ENCODE measurements around the gene KMT2B.
A peak's percentile ranks its signal among the peaks of the same experiment; 100 is the strongest.
"Not testable (repeated sequence)": the region's sequence is repeated elsewhere in the genome, so short reads cannot be mapped to it uniquely, and the experiment has no call there.

The KMT2B gene

DNA sequence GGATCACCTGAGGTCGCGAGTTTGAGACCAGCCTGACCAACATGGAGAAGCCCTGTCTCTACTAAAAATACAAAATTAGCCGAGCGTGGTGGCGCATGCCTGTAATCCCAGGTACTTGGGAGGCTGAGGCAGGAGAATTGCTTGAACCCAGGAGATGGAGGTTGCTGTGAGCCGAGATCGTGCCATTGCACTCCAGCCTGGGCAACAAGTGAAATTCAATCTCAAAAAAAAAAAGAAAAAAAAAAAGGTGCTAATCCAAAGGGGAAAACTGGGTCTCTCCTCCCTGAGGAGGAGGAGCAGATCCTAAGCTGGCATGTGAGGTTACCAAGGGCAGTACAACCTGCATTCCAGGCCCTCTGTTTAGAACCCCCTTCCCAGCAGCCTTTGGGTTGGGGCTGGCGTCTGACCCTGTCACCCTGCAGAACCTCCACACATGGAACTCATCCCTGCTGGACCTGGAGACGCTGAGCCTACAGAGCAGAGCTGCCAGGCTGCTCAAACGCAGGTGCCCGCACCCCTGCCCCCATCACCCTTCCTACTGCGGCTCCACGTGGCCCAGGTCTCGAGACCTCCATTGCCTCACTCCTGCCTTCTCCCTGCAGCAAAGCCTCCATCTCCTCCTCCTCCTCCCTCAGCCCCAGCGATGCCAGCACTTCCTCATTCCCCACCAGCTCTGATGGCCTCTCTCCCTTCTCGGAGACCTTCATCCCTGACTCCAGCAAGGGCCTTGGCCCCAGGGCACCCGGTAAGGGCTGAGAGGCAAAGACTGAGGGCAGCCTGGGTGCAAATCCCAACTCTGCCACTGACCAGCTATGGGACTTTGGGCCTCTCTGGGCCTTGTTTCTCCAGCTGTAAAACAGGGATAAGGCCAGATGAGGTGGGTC is 46.9 kb downstream of the KMT2B start:
- TF ChIP-seq, protein P1, sequence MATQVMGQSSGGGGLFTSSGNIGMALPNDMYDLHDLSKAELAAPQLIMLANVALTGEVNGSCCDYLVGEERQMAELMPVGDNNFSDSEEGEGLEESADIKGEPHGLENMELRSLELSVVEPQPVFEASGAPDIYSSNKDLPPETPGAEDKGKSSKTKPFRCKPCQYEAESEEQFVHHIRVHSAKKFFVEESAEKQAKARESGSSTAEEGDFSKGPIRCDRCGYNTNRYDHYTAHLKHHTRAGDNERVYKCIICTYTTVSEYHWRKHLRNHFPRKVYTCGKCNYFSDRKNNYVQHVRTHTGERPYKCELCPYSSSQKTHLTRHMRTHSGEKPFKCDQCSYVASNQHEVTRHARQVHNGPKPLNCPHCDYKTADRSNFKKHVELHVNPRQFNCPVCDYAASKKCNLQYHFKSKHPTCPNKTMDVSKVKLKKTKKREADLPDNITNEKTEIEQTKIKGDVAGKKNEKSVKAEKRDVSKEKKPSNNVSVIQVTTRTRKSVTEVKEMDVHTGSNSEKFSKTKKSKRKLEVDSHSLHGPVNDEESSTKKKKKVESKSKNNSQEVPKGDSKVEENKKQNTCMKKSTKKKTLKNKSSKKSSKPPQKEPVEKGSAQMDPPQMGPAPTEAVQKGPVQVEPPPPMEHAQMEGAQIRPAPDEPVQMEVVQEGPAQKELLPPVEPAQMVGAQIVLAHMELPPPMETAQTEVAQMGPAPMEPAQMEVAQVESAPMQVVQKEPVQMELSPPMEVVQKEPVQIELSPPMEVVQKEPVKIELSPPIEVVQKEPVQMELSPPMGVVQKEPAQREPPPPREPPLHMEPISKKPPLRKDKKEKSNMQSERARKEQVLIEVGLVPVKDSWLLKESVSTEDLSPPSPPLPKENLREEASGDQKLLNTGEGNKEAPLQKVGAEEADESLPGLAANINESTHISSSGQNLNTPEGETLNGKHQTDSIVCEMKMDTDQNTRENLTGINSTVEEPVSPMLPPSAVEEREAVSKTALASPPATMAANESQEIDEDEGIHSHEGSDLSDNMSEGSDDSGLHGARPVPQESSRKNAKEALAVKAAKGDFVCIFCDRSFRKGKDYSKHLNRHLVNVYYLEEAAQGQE (IDR thresholded peaks at IDR 0.05; ENCODE audit: insufficient replicate concordance, low read depth) = no peak
- TF ChIP-seq SPI1 (IDR thresholded peaks at IDR 0.05; ENCODE audit: borderline replicate concordance, low read depth) (peak; percentile 82; the same call in 1 of the 2 replicates), POLR2AphosphoS5 (IDR thresholded peaks at IDR 0.05; ENCODE audit: low read depth) (no peak)
- Histone ChIP-seq H3K27ac (replicated peaks) (no peak overlapping the region), H3K27me3 (ENCODE audit: insufficient read depth, poor library complexity, severe bottlenecking) (no peaks in the 10 kb centered on the region), H3K4me3 (replicated peaks; ENCODE audit: insufficient read depth, low read length) (no peak overlapping the region)
- DNase-seq (ENCODE audit: low read depth in 1 of 2, low spot score in 1 of 2) = peak in 1 of 2 experiments; percentile 27

DNA sequence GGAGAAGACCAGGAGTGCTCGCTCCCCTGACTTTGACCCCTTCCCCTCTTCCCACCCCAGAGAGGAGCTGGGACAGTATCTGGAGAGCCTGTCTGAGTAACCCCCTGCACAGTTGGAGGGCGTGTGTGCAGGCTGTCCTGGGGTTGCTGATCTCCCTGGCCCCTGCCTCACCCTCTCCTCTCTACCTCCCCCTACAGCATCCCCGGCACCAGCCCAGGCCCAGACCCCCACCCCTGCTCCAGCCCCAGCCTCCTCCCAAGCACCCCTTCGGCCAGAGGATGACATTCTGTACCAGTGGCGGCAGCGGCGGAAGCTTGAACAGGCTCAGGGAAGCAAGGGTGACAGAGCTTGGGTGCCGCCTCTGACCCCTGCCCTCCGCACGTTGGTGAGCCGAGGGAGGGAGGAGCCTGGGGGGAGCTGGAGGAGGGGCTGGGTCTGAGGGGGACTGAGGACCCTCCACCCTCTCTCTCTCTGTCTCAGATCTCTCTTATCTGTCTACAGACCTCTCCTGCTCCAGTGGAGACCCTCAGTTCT is 48.8 kb downstream of the KMT2B start:
- H3K27me3 ChIP-seq (ENCODE audit: insufficient read depth, poor library complexity, severe bottlenecking) = no peaks in the 10 kb centered on the region
- no peak overlapping the region for H3K27ac ChIP-seq (replicated peaks)
- no peak for DNase-seq (ENCODE audit: low read depth in 1 of 2, low spot score in 1 of 2)
- H3K4me3 ChIP-seq (replicated peaks; ENCODE audit: insufficient read depth, low read length) = no peak overlapping the region
- TF ChIP-seq POLR2AphosphoS5 (IDR thresholded peaks at IDR 0.05; ENCODE audit: low read depth) = no peak
- TF ChIP-seq, protein P2, sequence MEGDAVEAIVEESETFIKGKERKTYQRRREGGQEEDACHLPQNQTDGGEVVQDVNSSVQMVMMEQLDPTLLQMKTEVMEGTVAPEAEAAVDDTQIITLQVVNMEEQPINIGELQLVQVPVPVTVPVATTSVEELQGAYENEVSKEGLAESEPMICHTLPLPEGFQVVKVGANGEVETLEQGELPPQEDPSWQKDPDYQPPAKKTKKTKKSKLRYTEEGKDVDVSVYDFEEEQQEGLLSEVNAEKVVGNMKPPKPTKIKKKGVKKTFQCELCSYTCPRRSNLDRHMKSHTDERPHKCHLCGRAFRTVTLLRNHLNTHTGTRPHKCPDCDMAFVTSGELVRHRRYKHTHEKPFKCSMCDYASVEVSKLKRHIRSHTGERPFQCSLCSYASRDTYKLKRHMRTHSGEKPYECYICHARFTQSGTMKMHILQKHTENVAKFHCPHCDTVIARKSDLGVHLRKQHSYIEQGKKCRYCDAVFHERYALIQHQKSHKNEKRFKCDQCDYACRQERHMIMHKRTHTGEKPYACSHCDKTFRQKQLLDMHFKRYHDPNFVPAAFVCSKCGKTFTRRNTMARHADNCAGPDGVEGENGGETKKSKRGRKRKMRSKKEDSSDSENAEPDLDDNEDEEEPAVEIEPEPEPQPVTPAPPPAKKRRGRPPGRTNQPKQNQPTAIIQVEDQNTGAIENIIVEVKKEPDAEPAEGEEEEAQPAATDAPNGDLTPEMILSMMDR (IDR thresholded peaks at IDR 0.05; ENCODE audit: insufficient read depth, low read length) = no peak
- TF ChIP-seq SPI1 (IDR thresholded peaks at IDR 0.05; ENCODE audit: borderline replicate concordance, low read depth) = no peak

DNA sequence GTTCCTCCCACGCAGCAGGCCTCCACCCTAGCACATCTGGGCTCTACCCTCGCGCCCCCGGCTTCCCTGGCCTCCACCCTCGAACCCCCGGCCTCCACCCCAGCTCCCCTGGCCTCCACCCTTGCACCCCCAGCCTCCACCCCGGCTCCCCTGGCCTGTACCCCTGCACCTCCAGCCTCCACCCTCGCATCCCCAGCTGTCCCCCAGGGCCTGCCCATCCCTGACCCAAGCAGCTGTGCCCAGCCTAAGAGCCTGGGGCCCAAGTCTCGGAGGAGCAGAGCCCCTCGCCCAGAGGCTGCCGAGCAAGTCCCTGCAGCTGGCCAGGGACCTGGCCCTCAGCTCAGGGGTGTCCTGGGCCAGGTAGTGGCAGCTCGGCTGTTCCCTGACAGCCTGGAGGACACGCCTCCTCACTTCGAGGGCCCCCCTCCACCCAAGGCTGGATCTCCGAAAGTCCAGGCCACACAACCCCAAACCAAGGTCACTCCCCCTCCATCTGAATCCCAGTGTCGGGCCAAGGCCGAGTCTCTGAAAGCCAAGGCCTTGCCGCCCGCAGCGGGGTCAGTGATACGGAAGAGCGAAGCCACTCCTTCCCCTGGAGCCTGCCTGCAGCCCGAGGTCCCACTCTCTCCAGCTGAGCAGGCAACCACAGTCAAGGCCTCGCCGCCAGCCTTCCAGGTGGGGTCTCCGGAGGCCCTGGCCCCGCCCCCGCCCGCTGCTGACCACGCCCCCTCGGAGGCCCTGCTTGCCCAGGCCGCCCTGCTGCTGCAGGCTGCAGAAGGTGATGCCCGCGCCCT is 49.7 kb downstream of the KMT2B start:
- TF ChIP-seq, protein P2 (IDR thresholded peaks at IDR 0.05; ENCODE audit: insufficient read depth, low read length) = no peak
- TF ChIP-seq POLR2AphosphoS5 (IDR thresholded peaks at IDR 0.05; ENCODE audit: low read depth) (no peak), GABPA (IDR thresholded peaks at IDR 0.05; ENCODE audit: low read depth) (no peak), SPI1 (IDR thresholded peaks at IDR 0.05; ENCODE audit: borderline replicate concordance, low read depth) (no peak)
- TF ChIP-seq, protein P1 (IDR thresholded peaks at IDR 0.05; ENCODE audit: insufficient replicate concordance, low read depth) = no peak
- Histone ChIP-seq H3K27ac (replicated peaks) (no peak overlapping the region), H3K27me3 (ENCODE audit: insufficient read depth, poor library complexity, severe bottlenecking) (no peaks in the 10 kb centered on the region), H3K4me3 (replicated peaks; ENCODE audit: insufficient read depth, low read length) (no peak overlapping the region)
- no peak for DNase-seq (ENCODE audit: low read depth in 1 of 2, low spot score in 1 of 2)

DNA sequence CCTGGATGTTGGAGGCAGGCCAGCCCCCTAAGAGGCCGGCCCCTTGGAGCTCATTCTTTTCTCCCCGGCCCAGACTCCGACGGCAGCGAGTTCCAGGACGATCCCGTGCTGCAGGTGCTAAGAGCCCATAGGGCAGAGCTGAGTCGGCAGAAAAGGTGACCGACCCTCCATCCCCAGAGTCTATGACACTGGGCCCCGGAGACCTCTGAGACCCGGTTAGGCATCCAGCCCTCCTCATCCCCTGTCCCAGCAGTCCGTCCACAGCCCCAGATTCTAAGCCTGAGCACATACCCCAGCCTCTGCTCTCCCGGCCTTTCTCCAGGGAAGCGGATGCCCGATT is 50.2 kb downstream of the KMT2B start:
- TF ChIP-seq, protein P1 (IDR thresholded peaks at IDR 0.05; ENCODE audit: insufficient replicate concordance, low read depth) = no peak
- no peak for TF ChIP-seq SPI1 (IDR thresholded peaks at IDR 0.05; ENCODE audit: borderline replicate concordance, low read depth)
- Histone ChIP-seq H3K27ac (replicated peaks) (no peak overlapping the region), H3K27me3 (ENCODE audit: insufficient read depth, poor library complexity, severe bottlenecking) (no peaks in the 10 kb centered on the region), H3K4me3 (replicated peaks; ENCODE audit: insufficient read depth, low read length) (no peak overlapping the region)
- no peak for DNase-seq (ENCODE audit: low read depth in 1 of 2, low spot score in 1 of 2)

DNA sequence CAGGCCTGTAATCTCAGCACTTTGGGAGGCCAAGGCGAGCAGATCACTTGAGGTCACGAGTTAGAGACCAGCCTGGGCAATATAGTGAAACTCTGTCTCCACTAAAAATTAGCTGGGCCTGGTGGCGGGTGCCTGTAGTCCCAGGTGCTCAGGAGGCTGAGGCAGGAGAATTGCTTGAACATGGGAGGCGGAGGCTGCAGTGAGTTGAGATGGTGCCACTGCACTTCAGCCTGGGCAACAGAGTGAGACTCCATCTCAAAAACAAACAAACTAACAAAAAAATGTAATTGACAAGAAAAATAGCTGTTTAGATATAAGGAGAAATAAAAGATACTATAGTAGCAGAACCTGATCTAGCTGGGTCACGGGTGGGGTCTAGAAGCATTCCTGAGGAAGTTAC is 54.6 kb downstream of the KMT2B start:
- not testable (repeated sequence) for DNase-seq (ENCODE audit: low read depth in 1 of 2, low spot score in 1 of 2); H3K27ac ChIP-seq (replicated peaks); H3K27me3 ChIP-seq (ENCODE audit: insufficient read depth, poor library complexity, severe bottlenecking); H3K4me3 ChIP-seq (replicated peaks; ENCODE audit: insufficient read depth, low read length)
